ENCODE data around the gene ANKRD39.

DNA sequence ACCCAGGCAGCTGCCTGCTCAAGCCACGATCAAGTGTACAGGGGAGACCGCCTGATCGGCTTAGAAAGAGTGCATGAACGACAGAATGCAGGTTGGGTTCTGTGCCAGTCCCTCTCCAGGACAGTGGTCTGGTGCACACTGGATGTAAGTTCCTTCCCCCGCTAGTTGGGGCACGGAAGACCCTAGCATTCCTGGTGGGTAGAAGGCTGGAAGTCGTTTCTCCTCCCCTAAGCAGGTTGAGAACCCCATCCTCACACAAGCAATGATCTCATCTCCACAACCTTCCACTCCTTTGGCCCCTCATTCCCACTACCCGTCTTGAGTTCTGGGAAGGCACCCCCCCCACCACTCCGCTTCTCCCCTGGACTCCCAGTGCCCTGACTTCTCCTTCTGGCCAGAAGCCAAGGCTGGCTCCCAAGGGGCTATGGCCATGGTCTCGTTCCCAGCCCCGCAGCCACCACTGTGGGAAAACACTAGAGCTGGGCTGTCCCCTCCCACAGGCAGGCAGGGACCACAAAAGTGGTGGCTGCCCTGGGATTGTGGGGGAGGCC lies 1.4 kb upstream of the ANKRD39 start:
- TF ChIP-seq POLR2A (IDR thresholded peaks at IDR 0.05) (no peak), CTCF (IDR thresholded peaks at IDR 0.05) (no peak), POLR2AphosphoS5 (IDR thresholded peaks at IDR 0.05) (peak in 3 of 4 donors; percentile 0 to 29 (median 20))
